IPS-11a (cell line): Measurements from ENCODE around the gene TPTE2.
"Not testable (repeated sequence)": the region's sequence is repeated elsewhere in the genome, so short reads cannot be mapped to it uniquely, and the experiment has no call there.

ENCODE experiments used
- H3K4me3 ChIP-seq: one replicate; pipeline ENCODE4 v1.5.1; 2013; ENCODE audit warnings: low read depth, low read length, control low read depth

The TPTE2 gene

DNA sequence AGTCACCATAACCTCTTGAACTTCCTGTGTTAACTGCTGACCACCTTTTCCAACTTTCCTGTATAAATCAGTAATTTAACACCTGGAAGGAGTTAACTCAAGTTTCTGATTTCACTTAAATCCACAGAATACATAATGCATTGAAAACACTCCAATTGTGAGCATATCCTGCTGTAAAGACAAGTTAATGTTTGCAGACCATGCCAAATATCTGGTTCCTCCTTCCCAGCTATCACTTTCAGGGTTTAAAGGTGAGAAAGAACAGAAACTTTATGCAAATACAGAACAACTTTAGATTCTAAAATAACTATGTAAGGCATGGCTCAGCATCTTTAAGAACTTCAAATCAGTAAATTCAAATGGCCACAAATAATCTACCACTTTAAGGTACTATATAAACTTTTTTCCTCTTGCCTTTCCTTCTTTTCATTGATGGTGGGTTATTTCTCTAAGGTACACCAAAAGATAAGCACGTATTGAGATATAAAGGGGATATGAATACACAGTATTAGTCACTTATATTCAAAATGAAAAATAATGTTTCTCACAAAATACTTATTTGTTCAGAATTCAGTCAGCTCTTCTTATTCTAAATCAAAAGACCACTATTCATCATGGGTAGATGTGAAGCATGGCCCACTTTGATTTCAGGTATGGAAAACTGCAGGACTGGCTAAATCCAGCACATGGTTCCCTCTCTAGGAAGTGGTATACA is 6.6 kb upstream of the TPTE2 start:
- no peak overlapping the region for H3K4me3 ChIP-seq

DNA sequence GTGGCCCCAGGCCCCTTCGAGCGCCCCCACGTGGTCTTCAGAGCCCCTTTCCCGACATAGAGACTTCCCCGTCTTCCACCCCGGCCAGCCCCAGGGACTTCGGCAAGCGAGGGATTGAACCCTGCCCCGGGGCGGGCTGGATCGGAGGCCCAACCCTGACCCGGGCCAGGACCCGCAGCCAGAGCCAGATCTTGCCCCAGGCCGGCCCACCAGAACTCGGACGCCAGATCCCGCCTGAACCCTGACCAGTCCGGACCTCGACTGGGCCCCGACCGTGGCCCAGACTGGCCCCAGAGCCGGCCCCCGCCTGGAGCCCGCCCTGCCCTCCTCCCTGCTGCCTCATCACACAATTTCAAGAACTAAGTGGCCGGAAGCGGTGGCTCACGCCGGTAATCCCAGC is 253 bp upstream of the TPTE2 start:
- H3K4me3 ChIP-seq, result no peak overlapping the region

DNA sequence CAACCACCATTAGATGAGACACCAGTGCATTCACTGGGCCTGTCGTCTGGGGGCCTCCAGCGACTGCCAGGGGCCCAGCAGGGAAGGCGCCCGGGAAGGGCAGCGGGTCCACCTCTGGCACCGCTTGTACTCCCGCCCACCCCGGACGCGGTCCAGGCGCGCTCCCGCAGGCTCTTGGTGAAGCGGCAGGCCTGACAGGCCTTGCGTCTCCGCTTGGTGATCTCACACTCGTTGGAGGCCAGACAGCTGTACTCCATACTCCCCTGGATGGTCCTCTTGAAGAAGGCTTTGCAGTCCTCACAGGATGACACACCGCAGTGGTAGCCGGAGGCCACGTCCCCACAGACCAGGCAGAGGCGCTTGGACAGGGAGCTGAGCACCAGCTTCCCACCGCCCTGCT is 660 bp downstream of the TPTE2 start:
- not testable (repeated sequence) for H3K4me3 ChIP-seq

DNA sequence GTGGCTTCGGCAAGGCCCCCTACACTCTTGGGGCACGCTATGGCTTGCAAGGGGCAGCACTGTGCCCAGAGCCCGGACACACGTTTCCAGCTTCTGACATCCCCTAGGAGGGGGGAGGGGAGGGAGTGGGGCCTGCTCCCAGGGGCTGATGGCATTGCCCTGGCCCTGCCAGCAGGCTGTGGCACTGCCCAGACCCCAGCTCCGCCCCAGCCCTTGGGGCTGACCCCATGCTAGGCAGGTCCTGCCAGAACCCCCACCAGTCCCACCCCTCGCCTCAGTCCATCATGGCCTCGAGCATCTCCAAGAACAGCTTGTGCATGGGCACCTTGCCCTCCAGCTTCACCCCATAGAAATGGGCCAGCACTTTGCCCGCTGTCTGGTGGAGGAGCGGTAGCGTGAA is 1.6 kb downstream of the TPTE2 start:
- not testable (repeated sequence) for H3K4me3 ChIP-seq

DNA sequence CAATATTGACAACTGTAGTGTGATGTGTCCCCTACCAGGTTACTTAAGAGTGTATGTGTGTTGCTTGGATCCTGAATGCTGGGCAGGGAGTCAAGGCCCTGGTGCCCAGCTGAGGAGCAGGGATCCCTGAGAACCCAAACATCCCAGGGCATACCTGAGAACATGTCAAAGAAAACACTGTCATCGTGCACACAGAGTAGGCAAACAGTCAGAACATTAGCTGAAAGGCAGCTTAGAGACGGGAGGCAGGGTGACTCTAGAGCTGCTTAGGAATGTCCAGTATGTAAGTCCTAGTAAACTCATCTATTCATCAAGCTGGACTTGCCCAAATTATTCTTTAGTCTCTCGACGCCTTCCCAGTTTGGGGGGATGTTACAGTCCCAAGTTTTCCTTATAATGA is 4.0 kb downstream of the TPTE2 start:
- not testable (repeated sequence) for H3K4me3 ChIP-seq

DNA sequence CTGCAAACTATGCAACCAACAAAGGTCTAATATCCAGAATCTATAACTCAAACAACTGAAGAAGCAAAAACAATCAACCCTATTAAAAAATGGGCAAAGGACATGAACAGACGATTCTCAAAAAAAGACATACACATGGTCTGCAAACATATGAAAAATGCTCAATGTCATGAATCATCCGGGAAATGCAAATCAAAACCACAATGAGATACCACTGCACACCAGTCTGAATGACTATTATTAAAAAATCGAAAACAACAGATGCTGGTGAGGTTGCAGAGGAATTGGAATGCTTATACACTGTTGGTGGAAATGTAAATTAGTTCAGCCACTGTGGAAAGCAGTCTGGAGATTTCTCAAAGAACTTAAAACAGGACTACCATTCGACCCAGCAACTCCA is 12.1 kb downstream of the TPTE2 start:
- H3K4me3 ChIP-seq, result not testable (repeated sequence)

DNA sequence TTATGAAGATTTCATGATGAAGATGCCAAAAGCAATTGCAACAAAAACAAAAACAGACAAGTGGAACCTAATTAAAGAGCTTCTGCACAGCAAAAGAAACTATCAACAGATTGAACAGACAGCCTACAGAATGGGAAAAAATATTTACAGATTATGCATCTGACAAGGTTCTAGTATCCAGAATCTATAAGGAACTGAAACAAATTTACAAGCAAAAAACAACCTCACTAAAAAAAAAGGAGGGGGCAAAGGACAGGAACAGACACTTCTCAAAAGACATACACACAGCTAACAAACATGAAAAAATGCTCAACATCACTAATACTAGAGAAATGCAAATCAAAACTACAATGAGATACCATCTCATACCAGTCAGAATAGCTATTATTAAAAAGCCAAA is 35.7 kb downstream of the TPTE2 start:
- not testable (repeated sequence) for H3K4me3 ChIP-seq

DNA sequence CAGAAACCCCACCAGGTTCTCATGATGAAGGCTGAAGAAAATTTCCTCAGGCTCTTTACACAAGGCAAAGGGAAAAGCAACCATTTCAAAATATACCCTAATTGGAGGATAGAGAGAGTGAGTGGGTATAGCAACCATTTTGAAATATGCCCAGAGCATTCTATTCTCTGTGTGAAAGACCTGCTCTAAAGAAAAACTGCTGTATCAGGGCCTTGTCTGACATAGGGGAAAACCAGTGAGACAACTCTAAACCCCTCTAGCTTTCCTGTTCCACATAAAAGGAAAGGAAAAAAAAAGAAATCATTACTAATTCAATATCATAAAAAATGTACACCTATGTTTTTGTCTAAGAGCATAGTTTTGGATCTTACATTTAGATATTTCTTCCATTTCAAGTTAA is 42.3 kb downstream of the TPTE2 start:
- no peak overlapping the region for H3K4me3 ChIP-seq

DNA sequence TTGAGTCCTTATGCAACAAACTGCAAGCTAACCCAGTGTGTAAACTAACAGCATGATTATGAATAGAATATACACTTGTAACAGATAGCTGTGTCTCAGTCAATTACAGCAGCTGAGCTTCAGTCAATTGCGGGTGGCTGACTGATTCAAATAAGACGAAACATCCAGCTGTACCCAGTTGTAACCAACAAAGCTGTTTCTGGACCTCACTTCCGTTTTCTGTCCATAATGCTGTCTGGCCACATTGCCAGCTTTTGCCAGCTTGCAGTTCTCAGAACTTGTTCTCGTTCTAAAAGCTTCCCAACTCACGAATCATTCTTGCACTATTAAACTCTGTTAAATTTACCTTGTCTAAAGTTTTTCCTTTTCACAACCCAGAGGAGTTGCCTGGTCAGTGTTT is 53.7 kb downstream of the TPTE2 start:
- H3K4me3 ChIP-seq, result not testable (repeated sequence)

DNA sequence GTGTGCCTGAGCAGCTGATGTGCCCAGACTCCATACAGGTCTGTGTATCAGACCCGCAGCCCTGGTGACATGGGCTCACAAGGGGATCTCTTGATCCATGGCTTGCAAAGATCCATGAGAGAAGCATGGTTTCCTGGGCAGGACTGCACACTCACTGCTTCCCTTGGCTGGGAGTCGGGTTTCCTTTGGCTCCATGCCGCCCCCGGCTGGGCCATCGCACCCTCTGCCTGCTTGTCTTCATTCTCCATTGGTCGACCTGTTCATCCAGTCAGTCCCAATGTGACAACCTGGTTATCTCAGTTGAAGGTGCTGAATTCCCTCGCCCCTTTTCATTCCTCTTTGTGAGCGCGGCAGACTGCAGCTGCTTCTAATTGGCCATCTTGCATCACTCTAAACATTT is 101.2 kb downstream of the TPTE2 start:
- not testable (repeated sequence) for H3K4me3 ChIP-seq

DNA sequence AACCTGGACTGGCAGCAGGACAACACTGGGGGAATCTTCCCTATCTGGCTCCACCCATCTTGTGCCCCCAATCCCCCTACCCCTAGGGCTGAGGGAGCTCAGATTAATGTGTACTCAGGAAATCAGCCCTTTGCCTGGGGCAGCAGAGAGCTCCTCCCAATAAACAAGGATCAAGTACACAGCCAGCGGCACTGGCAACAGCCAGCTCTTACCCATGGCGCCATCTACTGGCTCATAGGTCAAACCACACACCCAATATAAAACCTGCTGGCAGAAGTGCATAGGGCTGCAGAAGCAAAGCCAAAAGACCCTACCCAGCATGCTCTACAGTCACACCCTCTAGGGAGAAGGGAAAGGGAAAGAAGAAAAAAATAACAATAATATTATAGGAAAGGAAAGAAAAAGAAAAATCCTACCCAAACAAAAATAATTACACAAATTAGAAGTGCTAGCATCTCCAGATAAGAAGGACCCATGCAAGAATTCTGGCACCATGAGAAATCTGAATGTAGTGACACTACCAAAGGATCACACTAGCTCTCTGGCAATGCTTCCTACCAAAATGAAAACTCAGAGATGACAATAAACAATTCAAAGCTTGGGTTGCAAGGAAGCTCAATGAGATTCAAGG is 122.2 kb downstream of the TPTE2 start:
- H3K4me3 ChIP-seq, result not testable (repeated sequence)

DNA sequence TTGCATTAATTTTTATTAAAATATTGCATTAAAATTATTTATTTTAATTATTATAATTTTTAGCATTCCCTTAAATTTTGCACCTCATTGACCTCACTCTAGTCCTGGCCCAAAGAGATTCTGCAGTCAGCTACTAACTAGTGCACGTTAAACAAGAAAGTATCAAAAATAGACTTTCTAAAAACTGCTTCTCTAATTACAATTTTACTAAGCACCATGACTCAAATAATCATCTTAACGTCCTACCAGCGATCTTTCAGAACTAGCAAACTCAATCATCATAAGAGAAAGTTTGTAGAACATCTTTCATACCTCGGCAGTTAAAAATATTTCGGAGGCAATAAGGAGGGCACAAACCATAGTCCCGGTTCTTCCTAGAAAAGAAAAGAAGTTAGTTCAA is 123.6 kb downstream of the TPTE2 start:
- H3K4me3 ChIP-seq, result not testable (repeated sequence)

DNA sequence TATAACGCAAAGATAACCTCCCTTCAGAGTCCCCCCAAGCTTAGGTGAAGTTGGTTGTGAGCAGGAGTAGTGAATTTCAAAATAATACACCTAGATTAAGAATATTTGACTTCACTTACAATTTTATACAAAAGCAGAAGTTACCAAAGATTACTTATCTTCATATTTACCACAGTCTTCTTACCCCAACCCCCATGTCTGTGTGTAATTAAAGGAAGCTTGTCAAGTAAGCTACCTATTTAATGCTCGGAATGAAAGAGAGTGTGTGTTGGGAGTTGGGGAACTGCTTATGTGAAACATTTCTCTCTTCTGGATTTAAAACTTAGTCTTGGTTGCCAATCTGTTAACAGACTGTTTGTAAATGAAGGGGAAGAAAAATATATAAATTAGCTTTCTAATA is 139.1 kb downstream of the TPTE2 start:
- not testable (repeated sequence) for H3K4me3 ChIP-seq

DNA sequence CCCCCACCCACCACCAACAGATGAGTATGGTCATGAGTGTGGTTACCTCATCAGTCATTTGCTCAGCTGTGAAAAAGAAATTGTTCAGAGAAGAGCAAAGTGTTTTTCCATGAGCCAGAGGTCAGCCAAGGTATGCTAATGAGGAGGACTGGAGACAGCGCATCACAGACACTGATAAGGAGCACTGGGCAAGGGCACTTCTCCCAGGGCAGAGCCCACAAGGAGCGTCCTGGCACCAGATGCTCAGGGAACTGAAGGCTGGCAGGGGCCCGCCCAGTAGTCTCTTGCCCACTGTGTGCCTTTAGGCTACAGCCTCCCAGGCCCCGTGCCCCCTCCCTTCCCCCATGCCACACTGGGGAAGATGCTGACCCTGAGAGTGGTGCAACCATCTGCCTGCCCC is 148.8 kb downstream of the TPTE2 start:
- H3K4me3 ChIP-seq, result not testable (repeated sequence)

DNA sequence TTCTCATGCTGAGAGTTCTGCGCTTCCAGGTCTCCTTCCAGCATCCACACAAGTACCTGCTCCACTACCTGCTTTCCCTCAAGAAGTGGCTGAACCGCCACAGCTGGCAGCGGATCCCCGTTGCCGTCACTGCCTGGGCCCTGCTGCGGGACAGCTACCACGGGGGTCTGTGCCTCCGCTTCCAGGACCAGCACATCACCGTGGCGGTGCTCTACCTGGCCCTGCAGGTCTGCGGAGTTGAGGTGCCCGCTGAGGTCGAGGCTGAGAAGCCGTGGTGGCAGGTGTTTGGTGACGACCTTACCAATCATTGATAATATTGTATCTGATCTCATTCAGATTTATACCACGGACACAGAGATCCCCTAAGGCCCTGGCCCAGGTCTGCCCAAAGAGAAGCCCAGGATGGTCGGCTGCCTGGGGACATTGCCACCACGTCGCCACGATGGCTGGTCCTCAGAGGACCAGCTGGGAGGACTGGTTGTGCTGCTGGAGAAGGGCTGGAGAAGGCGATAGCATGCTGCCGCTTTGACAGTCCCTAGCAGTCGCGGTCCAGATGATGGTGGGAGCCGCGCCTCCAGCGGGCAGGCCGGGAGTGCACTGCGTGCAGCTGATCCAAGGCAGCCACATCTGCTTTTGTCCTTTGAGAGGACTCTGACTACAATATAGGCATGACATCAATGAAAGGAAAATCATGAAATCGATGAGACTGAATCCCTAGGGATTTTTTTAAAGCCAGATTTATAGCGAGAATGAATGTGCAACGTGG is 178.4 kb downstream of the TPTE2 start:
- H3K4me3 ChIP-seq, result not testable (repeated sequence)

DNA sequence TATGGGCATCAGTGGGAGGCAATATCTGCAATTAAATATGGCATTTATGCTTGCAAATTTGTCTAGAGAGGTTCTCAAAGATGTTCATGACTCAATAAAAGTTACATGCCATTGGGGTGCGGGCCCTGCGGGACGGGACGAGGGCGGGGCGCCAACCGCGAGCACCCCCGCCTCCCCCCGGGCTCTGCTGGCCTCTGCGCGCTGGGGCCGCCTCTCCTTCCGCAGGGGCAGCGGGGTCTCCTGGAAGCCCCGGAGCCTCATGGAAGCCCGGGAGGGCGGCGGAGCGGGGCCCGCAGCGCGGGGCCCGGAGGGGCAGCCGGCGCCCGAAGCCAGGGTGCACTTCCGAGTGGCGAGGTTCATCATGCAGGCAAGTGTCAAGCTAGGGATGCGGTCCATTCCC is 179.2 kb downstream of the TPTE2 start:
- H3K4me3 ChIP-seq, result no peak overlapping the region
